Nephron (organoid): ENCODE results near the gene DRD1.
"Not testable (repeated sequence)": the region's sequence is repeated elsewhere in the genome, so short reads cannot be mapped to it uniquely, and the experiment has no call there.

Experiments
- H3K27ac Mint-ChIP-seq, 3 experiments: 2 replicates each; pipeline ENCODE4 v1.8.0; 2020; ENCODE audit warnings: mixed read lengths in 3 of 3, mild to moderate bottlenecking in 2 of 3, moderate library complexity in 1 of 3
- H3K27me3 Mint-ChIP-seq: 2 replicates; pipeline ENCODE4 v1.8.0; 2021; ENCODE audit warnings: low read depth, mild to moderate bottlenecking, moderate library complexity, mixed read lengths
- H3K36me3 Mint-ChIP-seq: 2 replicates; pipeline ENCODE4 v1.8.0; 2020; ENCODE audit warnings: low read depth, mixed read lengths
- H3K4me1 Mint-ChIP-seq: 2 replicates; pipeline ENCODE4 v1.8.0; 2020; ENCODE audit warnings: mixed read lengths
- H3K4me3 Mint-ChIP-seq, 3 experiments: 2 replicates each; pipeline ENCODE4 v1.8.0; 2020; ENCODE audit warnings: mild to moderate bottlenecking in 3 of 3, mixed read lengths in 3 of 3, moderate library complexity in 2 of 3
- H3K9me3 Mint-ChIP-seq: 2 replicates; pipeline ENCODE4 v1.8.0; 2020; ENCODE audit warnings: mixed read lengths
- CTCF ChIP-seq, 3 experiments: fragments of 200-600 bp; sonication (generic); IDR thresholded peaks; one replicate each; pipeline ENCODE4 v1.5.0; 2021; ENCODE audit warnings: antibody characterized with exemption in 3 of 3; ENCODE audit not compliant: unreplicated experiment in 3 of 3

Gene DRD1

GRCh38 chr5:175456105-175456742 is 12.2 kb upstream of the DRD1 start:
- no peak overlapping the region for H3K27ac Mint-ChIP-seq
- no peaks in the 10 kb centered on the region for H3K4me1 Mint-ChIP-seq
- no peaks in the 10 kb centered on the region for H3K36me3 Mint-ChIP-seq
- TF ChIP-seq CTCF (IDR thresholded peaks at IDR 0.05; ENCODE audit: unreplicated experiment in 3 of 3): no peak
- H3K9me3 Mint-ChIP-seq: no peaks in the 10 kb centered on the region
- peaks cover 45% of the 10 kb centered on the region for H3K27me3 Mint-ChIP-seq
- no peak overlapping the region for H3K4me3 Mint-ChIP-seq

- H3K36me3 Mint-ChIP-seq, H3K9me3 Mint-ChIP-seq, H3K27ac Mint-ChIP-seq, H3K4me3 Mint-ChIP-seq, H3K4me1 Mint-ChIP-seq: not testable (repeated sequence)
- H3K27me3 Mint-ChIP-seq: peaks cover 63% of the 10 kb centered on the region
Measured at GRCh38 chr5:175454338-175454737, 10.4 kb upstream of the DRD1 start.

- Mint-ChIP-seq H3K4me3 (no peak overlapping the region), H3K36me3 (no peaks in the 10 kb centered on the region), H3K27ac (no peak overlapping the region), H3K27me3 (peaks cover 76% of the 10 kb centered on the region), H3K4me1 (no peaks in the 10 kb centered on the region), H3K9me3 (no peaks in the 10 kb centered on the region)
- TF ChIP-seq CTCF (IDR thresholded peaks at IDR 0.05; ENCODE audit: unreplicated experiment in 3 of 3): no peak
Measured at GRCh38 chr5:175452166-175452565, 8.2 kb upstream of the DRD1 start.

- H3K36me3 Mint-ChIP-seq: no peaks in the 10 kb centered on the region
- TF ChIP-seq CTCF (IDR thresholded peaks at IDR 0.05; ENCODE audit: unreplicated experiment in 3 of 3): no peak
- peaks cover 94% of the 10 kb centered on the region for H3K27me3 Mint-ChIP-seq
- no peak overlapping the region for H3K4me3 Mint-ChIP-seq
- H3K9me3 Mint-ChIP-seq: no peaks in the 10 kb centered on the region
- peaks cover 4% of the 10 kb centered on the region for H3K4me1 Mint-ChIP-seq
- no peak overlapping the region for H3K27ac Mint-ChIP-seq
Measured at GRCh38 chr5:175448276-175448675, 4.3 kb upstream of the DRD1 start.

- Mint-ChIP-seq H3K9me3 (no peaks in the 10 kb centered on the region), H3K4me1 (peaks cover 4% of the 10 kb centered on the region), H3K27me3 (peaks cover 94% of the 10 kb centered on the region), H3K36me3 (no peaks in the 10 kb centered on the region), H3K4me3 (no peak overlapping the region), H3K27ac (no peak overlapping the region)
- TF ChIP-seq CTCF (IDR thresholded peaks at IDR 0.05; ENCODE audit: unreplicated experiment in 3 of 3): no peak
Measured at GRCh38 chr5:175447571-175447970, 3.6 kb upstream of the DRD1 start.

- not testable (repeated sequence) for H3K4me1 Mint-ChIP-seq
Measured at GRCh38 chr5:175446378-175446777, 2.4 kb upstream of the DRD1 start.

GRCh38 chr5:175444905-175445456 is 999 bp upstream of the DRD1 start:
- Mint-ChIP-seq H3K27me3 (peaks cover 95% of the 10 kb centered on the region), H3K9me3 (no peaks in the 10 kb centered on the region), H3K27ac (no peak overlapping the region), H3K4me1 (peaks cover 4% of the 10 kb centered on the region), H3K4me3 (peak overlapping the region; percentile 70 to 77 (median 74)), H3K36me3 (no peaks in the 10 kb centered on the region)
- peak in 1 of 3 experiments; percentile 15 for TF ChIP-seq CTCF (IDR thresholded peaks at IDR 0.05; ENCODE audit: unreplicated experiment in 3 of 3)

More at GRCh38 chr5:175446378-175446777, 2.4 kb upstream of the DRD1 start:
- not testable (repeated sequence) for H3K27ac Mint-ChIP-seq, H3K4me3 Mint-ChIP-seq, H3K36me3 Mint-ChIP-seq, H3K9me3 Mint-ChIP-seq
- H3K27me3 Mint-ChIP-seq: peaks cover 95% of the 10 kb centered on the region
